Measurements from ENCODE around the gene EFCAB6.

GRCh38 chr22:43637275-43638260, 174.5 kb downstream of the EFCAB6 start:
- no peak for TF ChIP-seq POLR2A (IDR thresholded peaks at IDR 0.05; ENCODE audit: low read length)
- TF ChIP-seq GATA1 (IDR thresholded peaks at IDR 0.05; ENCODE audit: low read depth, low read length): no peak

All from erythroblast (primary cell).